ENCODE measurements around the gene MRGPRX3. TPM values are rescaled to one million over a fixed set of nuclear protein-coding genes. Genes with fewer than 3 reads are reported as not detected.
"Not testable (repeated sequence)": the region's sequence is repeated elsewhere in the genome, so short reads cannot be mapped to it uniquely, and the experiment has no call there.

MRGPRX3 gene
- total and polyA plus RNA-seq, 3 experiments from 2014 or later = not detected

- DNase-seq = peak; percentile 80 to 89 (median 83)
- Mint-ChIP-seq H3K4me3 (peak within 1 kb of the TSS; percentile 92 to 97 (median 94)), H3K27ac (peak within 1 kb of the TSS; percentile 73 to 97 (median 90)), H3K27me3 (peaks cover 0 to 12% of the 10 kb centered on the region in 2 donors), H3K9me3 (no peaks in the 10 kb centered on the region), H3K36me3 (peaks cover 0 to 30% (median 13%) of the 10 kb centered on the region in 3 donors), H3K4me1 (peaks cover 25 to 55% (median 43%) of the 10 kb centered on the region in 3 donors)
- ChIA-PET POLR2A (interaction anchor here (0.8 to 1.2 kb wide), 3 partner anchors 10 to 421 kb away, joined by 3 to 11 read pairs (median 3); partner anchors contain the start of gene SERGEF), CTCF (interaction anchor here (0.7 to 2.6 kb wide), 20 partner anchors 9 to 414 kb away, joined by 3 to 35 read pairs (median 4); no protein-coding TSS in a partner anchor)
- peaks cover 19% of the 10 kb centered on the region for H3K4me1 ChIP-seq (ENCODE audit: insufficient read depth, low read length)
- no peaks in the 10 kb centered on the region for H3K36me3 ChIP-seq (ENCODE audit: insufficient read depth, low read length)
- H3K27ac ChIP-seq (ENCODE audit: low read depth, low read length) = peak within 1 kb of the TSS; percentile 72
- peak within 1 kb of the TSS; percentile 96 for H3K4me3 ChIP-seq (ENCODE audit: low read length)
- no peaks in the 10 kb centered on the region for H3K27me3 ChIP-seq (ENCODE audit: insufficient read depth, low read length, poor library complexity, severe bottlenecking)
- no peaks in the 10 kb centered on the region for H3K9me3 ChIP-seq (ENCODE audit: low read length)
Observed at GRCh38 chr11:18105802-18106574, 26.4 kb upstream of the MRGPRX3 start, which contains the start of gene SAAL1. Gene SAAL1, minus strand, starts transcription at chr11:18106082. Its CDS starts 41 bp downstream, at chr11:18106041.

DNA sequence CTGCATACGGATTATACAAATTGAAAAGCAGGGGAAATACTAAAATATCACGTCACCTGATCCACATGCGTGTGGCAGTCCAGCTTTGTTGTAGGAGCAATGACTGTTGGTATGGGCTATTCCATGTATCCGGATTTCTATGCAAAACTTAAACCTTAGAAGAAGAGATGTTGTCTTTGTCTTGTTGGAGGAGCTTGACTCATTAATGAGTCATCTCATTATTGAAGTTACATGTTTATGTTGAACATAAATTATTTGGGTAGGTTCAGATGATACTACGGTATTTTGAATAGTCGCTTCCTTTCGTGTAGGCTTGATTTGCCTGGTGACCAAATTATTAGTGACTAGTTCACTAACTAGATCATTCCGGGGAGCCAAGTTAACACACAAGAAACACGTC lies 25.7 kb upstream of the MRGPRX3 start:
- H3K4me1 Mint-ChIP-seq = peaks cover 20 to 48% (median 36%) of the 10 kb centered on the region in 3 donors
- H3K4me1 ChIP-seq (ENCODE audit: insufficient read depth, low read length) = peaks cover 19% of the 10 kb centered on the region
- peak overlapping the region in 2 of 8 donors; percentile 55 to 73 for H3K27ac Mint-ChIP-seq
- CTCF ChIA-PET = interaction anchor here (0.7 to 2.6 kb wide), 20 partner anchors 9 to 413 kb away, joined by 3 to 35 read pairs (median 4); no protein-coding TSS in a partner anchor
- H3K36me3 ChIP-seq (ENCODE audit: insufficient read depth, low read length) = no peaks in the 10 kb centered on the region
- no peak for DNase-seq
- no peak overlapping the region for H3K4me3 ChIP-seq (ENCODE audit: low read length)
- H3K27me3 Mint-ChIP-seq = peaks cover 1 to 14% of the 10 kb centered on the region in 2 donors
- H3K4me3 Mint-ChIP-seq = peak overlapping the region; percentile 27 to 97 (median 94)
- H3K9me3 ChIP-seq (ENCODE audit: low read length) = no peaks in the 10 kb centered on the region
- H3K27ac ChIP-seq (ENCODE audit: low read depth, low read length) = no peak overlapping the region
- peaks cover 0 to 23% (median 7%) of the 10 kb centered on the region in 3 donors for H3K36me3 Mint-ChIP-seq
- no peaks in the 10 kb centered on the region for H3K9me3 Mint-ChIP-seq
- H3K27me3 ChIP-seq (ENCODE audit: insufficient read depth, low read length, poor library complexity, severe bottlenecking) = no peaks in the 10 kb centered on the region
- POLR2A ChIA-PET = interaction anchor here (0.8 to 1.2 kb wide), 3 partner anchors 9 to 421 kb away, joined by 3 to 11 read pairs (median 3); partner anchors contain the start of gene SERGEF

GRCh38 chr11:18108254-18108653 lies 24.1 kb upstream of the MRGPRX3 start:
- H3K9me3 ChIP-seq (ENCODE audit: low read length) = no peaks in the 10 kb centered on the region
- peaks cover 19% of the 10 kb centered on the region for H3K4me1 ChIP-seq (ENCODE audit: insufficient read depth, low read length)
- DNase-seq = no peak
- no peaks in the 10 kb centered on the region for H3K27me3 ChIP-seq (ENCODE audit: insufficient read depth, low read length, poor library complexity, severe bottlenecking)
- H3K27ac ChIP-seq (ENCODE audit: low read depth, low read length) = no peak overlapping the region
- Mint-ChIP-seq H3K27me3 (peaks cover 1 to 23% of the 10 kb centered on the region in 2 donors), H3K4me3 (no peak overlapping the region), H3K27ac (no peak overlapping the region), H3K9me3 (no peaks in the 10 kb centered on the region), H3K36me3 (peaks cover 0 to 7% (median 3%) of the 10 kb centered on the region in 3 donors), H3K4me1 (peaks cover 18 to 34% (median 27%) of the 10 kb centered on the region in 3 donors)
- ChIA-PET CTCF (no interaction called here), POLR2A (no interaction called here)
- no peak overlapping the region for H3K4me3 ChIP-seq (ENCODE audit: low read length)
- H3K36me3 ChIP-seq (ENCODE audit: insufficient read depth, low read length) = no peaks in the 10 kb centered on the region

DNA sequence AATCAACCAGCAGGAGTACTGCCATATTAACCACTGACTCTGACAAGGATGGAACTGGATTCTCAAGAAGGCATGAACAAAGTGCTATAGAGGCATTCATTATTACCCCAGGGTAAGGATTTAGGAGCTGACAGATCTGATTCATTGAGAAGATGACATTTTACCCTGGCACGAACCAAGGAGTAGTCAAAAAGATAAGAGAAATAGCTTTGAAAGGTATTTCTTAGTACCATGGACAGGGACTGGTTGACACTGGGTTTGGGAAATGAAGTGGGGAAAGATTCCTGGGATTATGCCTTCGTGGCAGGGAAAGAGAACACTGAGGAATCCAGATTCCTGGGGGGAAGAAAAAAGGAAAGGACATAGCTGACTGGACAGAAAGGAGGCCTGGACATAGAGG lies 21.4 kb upstream of the MRGPRX3 start:
- CTCF ChIA-PET = interaction anchor here (1.3 kb wide), 1 partner anchor 133 kb away, joined by 3 read pairs; no protein-coding TSS in a partner anchor
- POLR2A ChIA-PET = no interaction called here
- H3K4me3 Mint-ChIP-seq = peak overlapping the region in 1 of 7 donors; percentile 35
- H3K27me3 Mint-ChIP-seq = peaks cover 16 to 42% of the 10 kb centered on the region in 2 donors
- no peak overlapping the region for H3K27ac Mint-ChIP-seq
- Histone ChIP-seq H3K27me3 (ENCODE audit: insufficient read depth, low read length, poor library complexity, severe bottlenecking) (peaks cover 4% of the 10 kb centered on the region), H3K27ac (ENCODE audit: low read depth, low read length) (no peak overlapping the region), H3K4me3 (ENCODE audit: low read length) (no peak overlapping the region), H3K4me1 (ENCODE audit: insufficient read depth, low read length) (peaks cover 6% of the 10 kb centered on the region), H3K36me3 (ENCODE audit: insufficient read depth, low read length) (no peaks in the 10 kb centered on the region), H3K9me3 (ENCODE audit: low read length) (no peaks in the 10 kb centered on the region)
- DNase-seq = no peak
- H3K9me3 Mint-ChIP-seq = no peaks in the 10 kb centered on the region
- H3K36me3 Mint-ChIP-seq = peaks cover 0 to 3% (median 0%) of the 10 kb centered on the region in 3 donors
- H3K4me1 Mint-ChIP-seq = peaks cover 9 to 14% (median 13%) of the 10 kb centered on the region in 3 donors

- Mint-ChIP-seq H3K9me3 (no peaks in the 10 kb centered on the region), H3K36me3 (no peaks in the 10 kb centered on the region), H3K4me3 (no peak overlapping the region), H3K27me3 (peaks cover 16 to 37% of the 10 kb centered on the region in 2 donors), H3K27ac (peak overlapping the region in 1 of 8 donors; percentile 5), H3K4me1 (peaks cover 3 to 5% (median 5%) of the 10 kb centered on the region in 3 donors)
- Histone ChIP-seq H3K27ac (ENCODE audit: low read depth, low read length) (no peak overlapping the region), H3K4me3 (ENCODE audit: low read length) (no peak overlapping the region), H3K4me1 (ENCODE audit: insufficient read depth, low read length) (no peaks in the 10 kb centered on the region), H3K36me3 (ENCODE audit: insufficient read depth, low read length) (no peaks in the 10 kb centered on the region), H3K9me3 (ENCODE audit: low read length) (no peaks in the 10 kb centered on the region), H3K27me3 (ENCODE audit: insufficient read depth, low read length, poor library complexity, severe bottlenecking) (peaks cover 4% of the 10 kb centered on the region)
- peak; percentile 45 to 75 (median 57) for DNase-seq
- POLR2A ChIA-PET = interaction anchor here (0.7 to 1.5 kb wide), 2 partner anchors 9 to 207 kb away, joined by 3 read pairs; partner anchors contain the start of genes GTF2H1, HPS5 and SAAL1
- CTCF ChIA-PET = interaction anchor here (0.5 to 2.2 kb wide), 24 partner anchors 9 to 652 kb away, joined by 3 to 35 read pairs (median 3); partner anchors contain the start of genes SAAL1 and SPTY2D1
Observed at GRCh38 chr11:18115360-18116127, 16.8 kb upstream of the MRGPRX3 start.

DNA sequence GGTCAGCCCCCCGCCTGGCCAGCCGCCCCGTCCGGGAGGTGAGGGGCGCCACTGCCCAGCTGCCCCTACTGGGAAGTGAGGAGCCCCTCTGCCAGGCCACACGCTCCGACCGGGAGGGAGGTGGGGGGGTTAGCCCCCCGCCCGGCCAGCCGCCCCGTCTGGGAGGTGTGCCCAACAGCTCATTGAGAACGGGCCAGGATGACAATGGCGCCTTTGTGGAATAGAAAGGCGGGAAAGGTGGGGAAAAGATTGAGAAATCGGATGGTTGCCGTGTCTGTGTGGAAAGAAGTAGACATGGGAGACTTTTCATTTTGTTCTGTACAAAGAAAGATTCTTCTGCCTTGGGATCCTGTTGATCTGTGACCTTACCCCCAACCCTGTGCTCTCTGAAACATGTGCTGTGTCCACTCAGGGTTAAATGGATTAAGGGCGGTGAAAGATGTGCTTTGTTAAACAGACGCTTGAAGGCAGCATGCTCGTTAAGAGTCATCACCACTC lies 11.0 kb upstream of the MRGPRX3 start:
- CTCF ChIA-PET, H3K9me3 Mint-ChIP-seq, H3K27ac Mint-ChIP-seq: not testable (repeated sequence)

GRCh38 chr11:18131115-18131514 lies 1.3 kb upstream of the MRGPRX3 start:
- H3K4me1 ChIP-seq (ENCODE audit: insufficient read depth, low read length); H3K4me3 Mint-ChIP-seq; H3K36me3 ChIP-seq (ENCODE audit: insufficient read depth, low read length); H3K4me3 ChIP-seq (ENCODE audit: low read length); H3K4me1 Mint-ChIP-seq; H3K27ac ChIP-seq (ENCODE audit: low read depth, low read length); POLR2A ChIA-PET; CTCF ChIA-PET; H3K9me3 Mint-ChIP-seq; H3K9me3 ChIP-seq (ENCODE audit: low read length); H3K27ac Mint-ChIP-seq; DNase-seq; H3K27me3 ChIP-seq (ENCODE audit: insufficient read depth, low read length, poor library complexity, severe bottlenecking); H3K36me3 Mint-ChIP-seq: not testable (repeated sequence)
- H3K27me3 Mint-ChIP-seq = peaks cover 23 to 53% of the 10 kb centered on the region in 2 donors

More for the DNA sequence above, 11.0 kb upstream of the MRGPRX3 start:
- peaks cover 1 to 22% of the 10 kb centered on the region in 2 donors for H3K27me3 Mint-ChIP-seq
- H3K9me3 ChIP-seq (ENCODE audit: low read length); H3K36me3 ChIP-seq (ENCODE audit: insufficient read depth, low read length); H3K4me3 Mint-ChIP-seq; H3K4me3 ChIP-seq (ENCODE audit: low read length); H3K27me3 ChIP-seq (ENCODE audit: insufficient read depth, low read length, poor library complexity, severe bottlenecking); DNase-seq; H3K4me1 ChIP-seq (ENCODE audit: insufficient read depth, low read length); H3K27ac ChIP-seq (ENCODE audit: low read depth, low read length); H3K4me1 Mint-ChIP-seq; H3K36me3 Mint-ChIP-seq; POLR2A ChIA-PET: not testable (repeated sequence)

All from CD8-positive, alpha-beta memory T cell (primary cell).